T-helper 1 cell treated with Interleukin-12 subunit alpha and Interleukin-12 subunit beta and Interleukin-4 antibody, amounts not matched to agents 30 μg/mL and 1 μg/mL, for 36 hours (primary cell): ENCODE measurements around the gene ACOX1.
A peak's percentile ranks its signal among the peaks of the same experiment; 100 is the strongest.

Experiments
- H3K27ac Mint-ChIP-seq: one replicate; pipeline ENCODE4 v1.8.0; 2021; ENCODE audit warnings: mild to moderate bottlenecking, mixed read lengths
- H3K27me3 Mint-ChIP-seq: one replicate; pipeline ENCODE4 v1.8.0; 2021; ENCODE audit warnings: low read depth, mixed read lengths
- H3K36me3 Mint-ChIP-seq: one replicate; pipeline ENCODE4 v1.8.0; 2021; ENCODE audit warnings: low read depth, mixed read lengths
- H3K4me1 Mint-ChIP-seq: one replicate; pipeline ENCODE4 v1.8.0; 2021; ENCODE audit warnings: low read depth, mixed read lengths
- H3K4me3 Mint-ChIP-seq: one replicate; pipeline ENCODE4 v1.8.0; 2021; ENCODE audit warnings: mild to moderate bottlenecking, moderate library complexity, mixed read lengths
- H3K9me3 Mint-ChIP-seq: one replicate; pipeline ENCODE4 v1.8.0; 2021; ENCODE audit warnings: mixed read lengths

ACOX1 gene

GRCh38 chr17:75920045-75920560 lies 58.9 kb downstream of the ACOX1 start:
- Mint-ChIP-seq H3K4me1 (peaks cover 2% of the 10 kb centered on the region), H3K36me3 (peaks cover 3% of the 10 kb centered on the region), H3K27me3 (no peaks in the 10 kb centered on the region), H3K9me3 (no peaks in the 10 kb centered on the region), H3K4me3 (no peak overlapping the region), H3K27ac (no peak overlapping the region)

- Mint-ChIP-seq H3K27ac (no peak overlapping the region), H3K36me3 (peaks cover 3% of the 10 kb centered on the region), H3K9me3 (no peaks in the 10 kb centered on the region), H3K4me3 (no peak overlapping the region), H3K4me1 (peaks cover 2% of the 10 kb centered on the region), H3K27me3 (no peaks in the 10 kb centered on the region)
These were observed 59.4 kb downstream of the ACOX1 start for GRCh38 chr17:75919611-75920010.

DNA sequence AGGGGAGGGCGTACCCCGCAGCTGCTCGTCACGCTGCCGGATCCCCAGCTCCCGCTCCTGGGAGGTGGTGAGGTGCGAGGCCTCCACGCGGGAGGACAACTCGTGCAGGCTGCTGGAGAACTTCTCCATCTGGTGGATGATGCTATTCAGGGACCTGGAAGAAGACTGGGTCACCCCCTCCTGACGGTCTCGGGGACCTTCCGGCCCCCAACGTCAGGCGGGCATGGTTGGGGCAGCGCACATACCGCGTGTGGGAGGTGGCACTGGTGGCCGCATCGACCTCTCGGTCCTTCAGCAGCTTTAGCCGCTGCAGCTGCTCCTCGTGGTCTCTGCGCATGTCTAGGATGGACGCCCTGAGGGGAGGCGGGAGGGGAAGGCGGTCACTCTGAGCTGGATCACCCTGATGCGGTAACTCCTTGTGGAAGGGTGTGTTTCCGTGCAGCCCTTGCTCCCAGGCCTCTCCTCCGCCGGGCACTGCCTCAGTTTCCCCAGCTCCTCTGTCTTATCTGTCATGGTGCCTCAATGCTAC lies 61.0 kb downstream of the ACOX1 start:
- Mint-ChIP-seq H3K27me3 (no peaks in the 10 kb centered on the region), H3K36me3 (peaks cover 3% of the 10 kb centered on the region), H3K4me3 (no peak overlapping the region), H3K27ac (no peak overlapping the region), H3K9me3 (no peaks in the 10 kb centered on the region), H3K4me1 (peaks cover 2% of the 10 kb centered on the region)

DNA sequence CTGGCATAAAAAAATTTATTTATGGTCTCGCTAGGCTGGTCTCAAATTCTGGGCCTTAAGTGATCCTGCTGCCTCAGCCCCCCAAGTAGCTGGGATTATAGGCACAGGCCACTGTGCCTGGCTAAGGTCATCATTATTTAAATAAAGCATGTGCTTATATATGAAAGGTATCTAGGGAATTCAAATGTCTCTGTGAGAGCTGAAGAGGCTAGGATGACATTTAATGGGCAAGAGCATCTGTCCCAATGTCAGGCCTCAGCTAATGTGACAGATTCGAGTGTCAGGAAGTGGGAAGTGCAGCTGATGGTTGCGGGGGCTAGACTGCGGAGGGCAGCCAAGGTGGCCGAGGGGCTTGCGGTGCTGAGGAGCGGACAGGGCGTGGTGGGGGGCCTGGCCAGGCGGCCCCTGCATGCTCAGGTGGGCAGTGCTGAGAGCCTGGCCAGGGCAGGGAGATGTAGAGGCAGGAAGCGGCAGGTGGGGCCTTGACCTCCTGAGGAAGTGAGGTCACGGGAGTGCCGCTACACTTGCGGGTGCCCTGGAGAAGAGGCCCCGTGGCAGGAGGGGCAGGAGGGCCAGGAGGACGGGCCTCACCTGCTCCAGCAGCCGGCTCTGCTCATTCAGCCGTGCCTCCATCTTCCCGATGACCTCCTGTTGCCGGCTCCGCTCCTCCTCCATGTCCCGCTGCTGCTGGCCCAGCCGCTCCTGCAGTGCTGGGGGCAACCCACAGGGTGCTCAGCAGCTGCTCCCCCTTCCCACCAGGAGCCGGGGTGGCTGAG lies 61.6 kb downstream of the ACOX1 start:
- Mint-ChIP-seq H3K27ac (peak overlapping the region; percentile 64), H3K27me3 (no peaks in the 10 kb centered on the region)

GRCh38 chr17:75915268-75915667 lies 63.7 kb downstream of the ACOX1 start:
- Mint-ChIP-seq H3K27me3 (no peaks in the 10 kb centered on the region), H3K36me3 (peaks cover 3% of the 10 kb centered on the region), H3K4me1 (peaks cover 2% of the 10 kb centered on the region), H3K27ac (no peak overlapping the region), H3K4me3 (no peak overlapping the region), H3K9me3 (no peaks in the 10 kb centered on the region)

More for the DNA sequence above, 61.6 kb downstream of the ACOX1 start:
- Mint-ChIP-seq H3K4me1 (peaks cover 2% of the 10 kb centered on the region), H3K9me3 (no peaks in the 10 kb centered on the region), H3K36me3 (peaks cover 3% of the 10 kb centered on the region), H3K4me3 (no peak overlapping the region)

DNA sequence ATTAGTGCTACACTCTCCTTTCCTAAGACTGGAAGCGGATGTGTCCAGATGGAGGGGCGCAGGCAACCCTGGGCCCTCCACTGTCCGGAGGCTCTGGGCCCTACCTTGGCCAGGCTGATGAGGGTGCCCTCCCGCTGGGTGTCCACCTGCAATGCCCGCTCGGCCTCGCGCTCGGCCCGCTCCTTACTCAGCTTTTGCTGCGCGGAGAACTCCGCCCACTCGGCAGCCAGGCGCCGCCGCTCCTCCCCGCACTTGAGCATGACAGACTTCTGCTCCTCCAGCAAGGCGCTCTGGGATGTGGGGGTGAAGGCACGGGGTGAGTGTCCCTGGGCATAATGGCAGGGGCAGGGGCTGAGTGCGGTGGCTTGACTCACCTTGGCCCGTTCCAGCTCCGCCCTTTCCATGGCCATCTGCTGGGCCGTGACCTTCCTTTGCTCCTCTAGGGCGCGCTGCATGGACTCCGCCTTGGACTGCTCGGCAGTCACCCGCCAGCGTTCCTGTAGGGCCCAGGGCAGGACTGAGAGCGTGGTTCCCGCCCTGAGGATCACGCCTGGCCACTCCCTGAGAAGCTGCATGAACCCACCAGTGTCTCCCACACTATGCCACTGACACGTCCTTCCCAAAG lies 64.2 kb downstream of the ACOX1 start:
- Mint-ChIP-seq H3K9me3 (no peaks in the 10 kb centered on the region), H3K27me3 (no peaks in the 10 kb centered on the region), H3K27ac (no peak overlapping the region), H3K4me1 (peaks cover 2% of the 10 kb centered on the region), H3K4me3 (no peak overlapping the region), H3K36me3 (peaks cover 3% of the 10 kb centered on the region)

GRCh38 chr17:75913537-75914210 lies 65.3 kb downstream of the ACOX1 start:
- H3K4me3 Mint-ChIP-seq = no peak overlapping the region
- no peaks in the 10 kb centered on the region for H3K36me3 Mint-ChIP-seq
- H3K9me3 Mint-ChIP-seq = no peaks in the 10 kb centered on the region
- H3K27me3 Mint-ChIP-seq = no peaks in the 10 kb centered on the region
- no peak overlapping the region for H3K27ac Mint-ChIP-seq
- peaks cover 2% of the 10 kb centered on the region for H3K4me1 Mint-ChIP-seq

- Mint-ChIP-seq H3K27ac (no peak overlapping the region), H3K27me3 (no peaks in the 10 kb centered on the region), H3K4me1 (peaks cover 6% of the 10 kb centered on the region), H3K36me3 (no peaks in the 10 kb centered on the region), H3K9me3 (no peaks in the 10 kb centered on the region), H3K4me3 (no peak overlapping the region)
These were observed 68.3 kb downstream of the ACOX1 start for GRCh38 chr17:75910699-75911098.

DNA sequence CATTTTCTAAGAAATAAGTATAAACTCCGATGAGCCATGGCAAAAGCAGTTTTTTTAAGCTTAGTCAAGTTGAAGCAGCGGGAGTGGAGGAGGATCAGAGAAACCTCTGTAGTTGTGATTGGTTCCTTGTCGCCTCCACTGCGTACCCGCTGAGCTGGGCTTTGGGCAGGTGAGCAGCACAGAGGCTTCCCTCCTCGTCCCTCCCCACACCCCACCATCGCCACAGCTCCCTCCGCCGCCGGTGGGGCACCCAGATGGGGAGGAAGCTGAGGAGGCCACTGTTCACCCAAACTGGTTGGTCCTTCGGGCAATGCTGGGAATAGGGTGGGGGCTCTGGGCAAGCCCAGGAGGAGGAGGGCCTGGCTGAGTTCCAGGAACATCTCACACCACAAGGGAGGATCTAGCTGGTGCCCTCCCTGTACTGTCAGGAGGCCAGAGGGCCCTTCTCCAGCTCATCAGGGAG lies 69.1 kb downstream of the ACOX1 start:
- Mint-ChIP-seq H3K27me3 (no peaks in the 10 kb centered on the region), H3K4me3 (no peak overlapping the region)

GRCh38 chr17:75909051-75909811 lies 69.7 kb downstream of the ACOX1 start:
- no peak overlapping the region for H3K4me3 Mint-ChIP-seq
- peaks cover 9% of the 10 kb centered on the region for H3K4me1 Mint-ChIP-seq
- no peaks in the 10 kb centered on the region for H3K36me3 Mint-ChIP-seq
- H3K27ac Mint-ChIP-seq = no peak overlapping the region
- no peaks in the 10 kb centered on the region for H3K9me3 Mint-ChIP-seq
- H3K27me3 Mint-ChIP-seq = no peaks in the 10 kb centered on the region

More for the DNA sequence above, 69.1 kb downstream of the ACOX1 start:
- peaks cover 9% of the 10 kb centered on the region for H3K4me1 Mint-ChIP-seq
- no peak overlapping the region for H3K27ac Mint-ChIP-seq
- H3K36me3 Mint-ChIP-seq = no peaks in the 10 kb centered on the region
- H3K9me3 Mint-ChIP-seq = no peaks in the 10 kb centered on the region

DNA sequence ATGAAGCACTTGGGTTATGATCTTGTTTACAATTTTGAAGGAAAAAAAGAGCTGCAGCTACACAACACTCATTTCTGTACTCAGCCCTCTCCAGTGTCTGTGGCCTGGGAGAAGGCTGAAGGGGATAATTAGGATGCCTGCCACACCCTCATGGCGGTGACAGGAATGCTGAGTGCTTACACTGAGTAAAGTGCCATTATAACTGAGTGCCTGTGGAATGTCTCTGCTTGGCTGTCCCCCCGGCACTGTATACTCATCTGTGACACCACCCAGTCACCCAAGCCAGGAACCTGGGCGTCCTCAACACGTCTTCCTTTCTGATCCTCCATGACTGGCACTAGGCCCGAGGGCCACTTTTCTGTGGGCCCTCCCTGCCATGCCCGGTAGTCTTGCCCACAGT lies 70.8 kb downstream of the ACOX1 start:
- no peaks in the 10 kb centered on the region for H3K27me3 Mint-ChIP-seq
- no peak overlapping the region for H3K4me3 Mint-ChIP-seq
- H3K4me1 Mint-ChIP-seq = peaks cover 11% of the 10 kb centered on the region
- no peaks in the 10 kb centered on the region for H3K9me3 Mint-ChIP-seq
- peaks cover 3% of the 10 kb centered on the region for H3K36me3 Mint-ChIP-seq
- H3K27ac Mint-ChIP-seq = no peak overlapping the region

DNA sequence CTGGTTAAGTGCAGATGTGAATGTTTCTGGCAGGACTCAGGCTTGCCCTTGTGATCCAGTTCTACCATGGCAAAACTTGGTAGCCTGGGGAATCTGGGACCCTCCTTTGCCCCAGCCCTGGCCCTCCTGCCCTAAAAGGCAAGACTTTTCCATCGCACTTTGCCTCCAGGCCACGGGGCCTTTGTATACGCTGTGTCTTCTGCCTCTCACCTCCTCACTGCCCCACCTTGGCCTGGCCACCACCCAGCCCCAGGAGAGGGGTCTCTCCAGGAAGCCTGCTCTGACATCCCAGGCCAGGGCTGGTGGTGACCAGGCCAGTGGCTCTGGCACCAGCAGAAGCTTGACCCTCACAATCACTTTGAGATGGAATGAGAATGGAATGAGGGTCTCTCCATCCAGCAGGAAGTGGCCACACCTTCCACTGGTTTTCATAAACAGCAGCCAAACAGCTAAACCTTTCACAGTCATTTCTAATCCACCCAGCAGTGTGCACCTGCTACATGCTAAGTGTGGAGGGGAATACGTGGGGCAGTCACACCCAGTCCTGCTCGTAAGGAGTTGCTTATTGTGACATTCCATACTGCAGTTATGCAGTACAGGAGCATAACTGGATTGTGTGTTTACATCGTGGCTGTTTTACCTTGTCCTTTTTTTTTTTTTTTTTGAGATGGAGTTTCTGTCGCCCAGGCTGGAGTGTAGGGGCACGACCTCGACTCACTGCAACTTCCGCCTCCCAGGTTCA lies 72.7 kb downstream of the ACOX1 start:
- peak overlapping the region; percentile 51 for H3K4me3 Mint-ChIP-seq
- no peaks in the 10 kb centered on the region for H3K27me3 Mint-ChIP-seq
- H3K4me1 Mint-ChIP-seq = peaks cover 13% of the 10 kb centered on the region
- no peaks in the 10 kb centered on the region for H3K9me3 Mint-ChIP-seq
- H3K27ac Mint-ChIP-seq = peak overlapping the region; percentile 41
- H3K36me3 Mint-ChIP-seq = peaks cover 5% of the 10 kb centered on the region

GRCh38 chr17:75904749-75905521 lies 74.0 kb downstream of the ACOX1 start, which contains the start of gene MRPL38:
Gene MRPL38 (minus strand): TSS chr17:75904884. CDS start chr17:75904875, 9 bp downstream.
- peaks cover 13% of the 10 kb centered on the region for H3K4me1 Mint-ChIP-seq
- peaks cover 5% of the 10 kb centered on the region for H3K36me3 Mint-ChIP-seq
- peak within 1 kb of the TSS; percentile 97 for H3K4me3 Mint-ChIP-seq
- no peaks in the 10 kb centered on the region for H3K9me3 Mint-ChIP-seq
- H3K27ac Mint-ChIP-seq = peak within 1 kb of the TSS; percentile 93
- no peaks in the 10 kb centered on the region for H3K27me3 Mint-ChIP-seq
